Measurements from ENCODE around the gene HSDL2.
"Not testable (repeated sequence)": the region's sequence is repeated elsewhere in the genome, so short reads cannot be mapped to it uniquely, and the experiment has no call there.

Gene HSDL2

DNA sequence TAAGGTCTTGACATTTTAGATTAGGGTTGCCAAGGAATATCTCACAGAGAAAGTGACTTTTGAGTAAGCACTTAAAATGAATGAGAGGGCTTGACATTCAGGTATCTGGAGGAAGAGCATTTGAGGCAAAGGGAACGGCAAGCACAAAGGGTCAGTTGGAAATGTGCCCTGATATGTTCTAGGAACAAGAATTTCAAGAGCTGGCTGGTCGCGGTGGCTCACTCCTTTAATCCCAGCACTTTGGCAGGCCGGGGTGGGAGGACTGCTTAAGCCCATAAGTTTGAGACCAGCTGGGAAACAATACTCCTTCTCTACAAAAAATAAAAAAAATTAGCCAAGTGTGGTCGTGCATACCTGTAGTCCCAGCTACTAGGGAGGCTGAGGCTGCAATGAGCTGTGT, 123.3 kb downstream of the HSDL2 start:
- DNase-seq, result no peak

- no peak for DNase-seq
These were observed 125.2 kb downstream of the HSDL2 start for GRCh38 chr9:112505086-112505485.

DNA sequence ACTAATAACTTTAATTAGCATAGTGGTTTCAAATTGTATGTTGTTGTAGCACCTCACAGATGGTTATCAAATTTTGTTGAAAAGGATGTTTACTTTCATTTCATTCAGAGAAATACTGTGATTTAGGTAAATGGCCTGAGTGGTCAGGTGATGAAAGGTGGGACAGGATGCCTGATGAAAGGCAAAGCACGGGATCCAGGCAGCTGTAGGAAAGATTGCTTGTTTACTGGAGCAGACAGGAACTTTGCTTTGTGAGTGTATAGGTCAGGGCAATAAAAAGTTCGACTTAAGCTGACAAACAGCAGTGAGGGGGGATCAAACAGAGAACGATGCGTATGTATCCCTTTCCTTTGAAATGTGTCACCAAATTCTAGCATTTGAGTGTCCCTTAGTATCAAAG, 125.7 kb downstream of the HSDL2 start:
- no peak for DNase-seq

GRCh38 chr9:112506571-112506970, 126.7 kb downstream of the HSDL2 start:
- no peak for DNase-seq

DNA sequence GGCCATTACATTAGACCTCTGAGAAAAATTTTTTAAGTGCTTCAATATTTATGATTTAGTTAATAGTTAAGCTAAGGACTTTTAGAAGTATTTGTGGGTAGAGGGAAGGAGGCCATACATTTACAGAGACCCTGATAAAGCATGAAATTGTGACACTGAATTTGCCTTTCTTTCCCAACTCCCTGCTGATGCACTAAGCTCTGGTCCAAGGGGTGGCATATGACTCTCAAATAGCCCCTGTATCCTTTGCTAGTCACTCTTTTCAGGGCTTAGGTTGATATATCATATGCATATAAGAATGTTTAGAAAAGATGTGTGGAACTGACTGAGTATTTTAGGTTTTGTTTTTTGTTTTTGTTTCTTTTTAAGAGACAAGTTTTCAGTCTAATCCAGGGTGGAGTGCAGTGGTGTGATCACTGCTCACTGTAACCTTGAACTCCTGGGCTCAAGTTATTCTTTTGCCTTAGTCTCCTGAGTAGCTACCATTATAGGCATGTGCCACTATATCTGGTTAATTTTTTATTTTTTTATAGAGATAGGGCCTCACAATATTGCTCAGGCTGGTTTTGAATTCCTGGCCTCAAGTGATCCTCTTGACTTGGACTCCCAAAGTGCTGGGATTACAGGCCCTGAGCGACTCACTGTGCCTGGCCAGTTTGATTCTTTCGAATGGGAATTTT, 127.2 kb downstream of the HSDL2 start:
- DNase-seq, result no peak

GRCh38 chr9:112508377-112508776, 128.5 kb downstream of the HSDL2 start:
- no peak for DNase-seq

- DNase-seq, result not testable (repeated sequence)
These were observed 132.5 kb downstream of the HSDL2 start for GRCh38 chr9:112512377-112512776.

- DNase-seq, result no peak
These were observed 136.9 kb downstream of the HSDL2 start for GRCh38 chr9:112516769-112517168.

- no peak for DNase-seq
These were observed 140.2 kb downstream of the HSDL2 start for GRCh38 chr9:112520069-112520468.

DNA sequence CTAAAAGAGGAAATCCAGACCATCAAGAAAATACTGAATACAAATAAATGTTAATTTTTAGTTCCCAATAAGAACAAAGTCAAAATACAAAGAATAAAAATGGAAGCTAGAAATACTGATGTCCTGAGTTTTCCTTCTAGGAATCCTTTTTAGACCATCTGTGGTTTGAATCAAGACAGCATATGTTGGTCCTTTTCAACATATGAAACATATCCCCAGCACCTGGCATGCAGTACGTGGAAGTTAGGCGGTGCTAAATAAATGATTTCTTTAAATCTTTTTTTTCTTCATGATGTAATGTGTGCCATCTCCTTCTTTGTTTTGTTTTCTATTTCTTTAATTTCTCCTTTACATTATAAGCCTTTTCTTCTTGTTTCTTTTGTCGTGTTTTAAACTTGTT, 140.7 kb downstream of the HSDL2 start:
- DNase-seq, result no peak
